Measurements from ENCODE around the gene EML6.

GRCh38 chr2:54809819-54810218 lies 86.4 kb downstream of the EML6 start:
- no peak for TF ChIP-seq REST (IDR thresholded peaks at IDR 0.05; ENCODE audit: low read depth)
- no peak for TF ChIP-seq POLR2A (IDR thresholded peaks at IDR 0.05; ENCODE audit: borderline replicate concordance, extremely low read depth, insufficient read depth, insufficient read length)
- TF ChIP-seq ZBTB33 (IDR thresholded peaks at IDR 0.05; ENCODE audit: extremely low read depth, insufficient replicate concordance, low read length): no peak
- no peak for TF ChIP-seq EZH2phosphoT487 (IDR thresholded peaks at IDR 0.05; ENCODE audit: borderline replicate concordance)
- TF ChIP-seq POLR2AphosphoS5 (IDR thresholded peaks at IDR 0.05; ENCODE audit: low read depth, low read length): no peak

All from HCT116 (cell line).